Activated naive CD4-positive, alpha-beta T cell treated with anti-CD3 and anti-CD28 coated beads for 36 hours (primary cell): ENCODE measurements around the gene NOC2L. TPM values are rescaled to one million over a fixed set of nuclear protein-coding genes. Genes with fewer than 3 reads are reported as not detected.

Source experiments
- CTCF ChIA-PET: fragments of 350-600 bp; sonication (Branson Sonifier 250); formaldehyde crosslinking; loops from one replicate; lab custom pipeline; 2021; ENCODE audit warnings: antibody characterized with exemption; lab: Charles Lee
- DNase-seq: peaks from one replicate; pipeline ENCODE4 v3.0.0-alpha.2; 2020
- H3K27ac Mint-ChIP-seq: one replicate; pipeline ENCODE4 v1.8.0; 2021; ENCODE audit warnings: mild to moderate bottlenecking, mixed read lengths
- H3K27me3 Mint-ChIP-seq: one replicate; pipeline ENCODE4 v1.8.0; 2021; ENCODE audit warnings: low read depth, mixed read lengths
- H3K36me3 Mint-ChIP-seq: one replicate; pipeline ENCODE4 v1.8.0; 2021; ENCODE audit warnings: low read depth, mixed read lengths
- H3K4me1 Mint-ChIP-seq: one replicate; pipeline ENCODE4 v1.8.0; 2021; ENCODE audit warnings: low read depth, mixed read lengths
- H3K4me3 Mint-ChIP-seq: one replicate; pipeline ENCODE4 v1.8.0; 2021; ENCODE audit warnings: mild to moderate bottlenecking, moderate library complexity, mixed read lengths
- H3K9me3 Mint-ChIP-seq: one replicate; pipeline ENCODE4 v1.8.0; 2021; ENCODE audit warnings: mixed read lengths
- intact Hi-C: fragments of 100-400 bp; cut with micrococcal nuclease; formaldehyde crosslinking; loops from one replicate; pipeline ENCODE4 v1.15.1; 2023
- total RNA-seq, 2 experiments: library from RNA; stranded (reverse); gene quantifications; one replicate each; pipeline ENCODE4 v1.2.3, GENCODE V29; 2021

NOC2L gene
- total RNA-seq, 2 experiments from 2014 or later: 113 to 119 TPM

DNA sequence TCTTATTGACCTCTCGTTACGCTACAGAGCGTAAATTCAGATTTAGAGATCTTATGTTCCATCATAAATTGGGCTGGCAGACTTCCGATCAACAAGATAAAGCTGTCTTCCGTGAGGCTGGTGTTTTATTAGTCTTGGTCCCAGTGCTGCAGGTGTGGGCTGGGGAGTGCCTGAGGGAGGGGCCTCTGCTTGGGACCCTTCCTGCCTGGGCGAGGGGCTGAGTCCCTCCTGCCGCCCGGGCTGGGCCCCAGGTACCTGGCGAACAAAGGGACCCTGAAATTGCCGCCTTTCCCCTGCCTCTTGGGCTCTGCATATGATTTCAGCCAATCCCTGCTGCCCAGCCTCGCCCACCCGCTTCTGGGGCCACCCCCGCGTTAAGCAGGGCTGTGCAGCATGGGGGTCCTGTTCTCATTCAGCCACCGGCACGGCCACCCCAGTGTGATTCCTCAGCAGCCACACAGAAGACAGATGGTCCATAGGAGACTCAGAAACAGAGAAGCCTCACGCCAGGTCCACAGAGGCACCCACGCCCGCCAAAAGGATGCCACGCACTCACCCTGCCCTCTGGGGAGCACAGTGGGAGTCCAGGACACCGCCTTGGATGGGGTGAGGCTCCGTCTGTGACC, 41.5 kb downstream of the NOC2L start:
- CTCF ChIA-PET: no interaction called here
- DNase-seq: no peak
- intact Hi-C loops: no loop called here
- Mint-ChIP-seq H3K27me3 (peaks cover 33% of the 10 kb centered on the region), H3K9me3 (no peaks in the 10 kb centered on the region), H3K36me3 (no peaks in the 10 kb centered on the region), H3K27ac (no peak overlapping the region), H3K4me1 (peaks cover 10% of the 10 kb centered on the region), H3K4me3 (no peak overlapping the region)

DNA sequence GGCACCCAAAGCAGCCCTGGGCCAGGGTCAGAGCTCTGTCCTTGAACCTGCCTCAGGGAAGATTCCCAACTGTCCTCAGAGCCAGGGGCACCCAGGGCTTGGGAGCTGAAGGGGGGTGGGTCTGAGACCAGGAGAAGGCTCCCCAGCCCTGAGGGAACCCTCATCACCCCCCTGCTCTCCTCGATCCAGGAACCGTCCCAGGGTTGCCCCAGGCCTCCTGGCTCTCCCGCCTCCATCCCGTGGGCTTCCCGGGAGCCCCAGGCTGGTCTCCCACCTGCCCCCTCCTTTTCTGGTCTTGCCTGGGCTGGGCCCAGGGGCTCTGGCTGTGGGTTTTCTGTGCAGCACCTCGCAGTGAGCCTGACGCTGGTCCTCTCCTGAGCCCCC, 42.0 kb downstream of the NOC2L start:
- Mint-ChIP-seq H3K36me3 (no peaks in the 10 kb centered on the region), H3K27ac (no peak overlapping the region), H3K4me3 (no peak overlapping the region), H3K9me3 (no peaks in the 10 kb centered on the region), H3K27me3 (peaks cover 31% of the 10 kb centered on the region), H3K4me1 (peaks cover 11% of the 10 kb centered on the region)
- no peak for DNase-seq
- CTCF ChIA-PET: no interaction called here
- intact Hi-C loops: no loop called here

DNA sequence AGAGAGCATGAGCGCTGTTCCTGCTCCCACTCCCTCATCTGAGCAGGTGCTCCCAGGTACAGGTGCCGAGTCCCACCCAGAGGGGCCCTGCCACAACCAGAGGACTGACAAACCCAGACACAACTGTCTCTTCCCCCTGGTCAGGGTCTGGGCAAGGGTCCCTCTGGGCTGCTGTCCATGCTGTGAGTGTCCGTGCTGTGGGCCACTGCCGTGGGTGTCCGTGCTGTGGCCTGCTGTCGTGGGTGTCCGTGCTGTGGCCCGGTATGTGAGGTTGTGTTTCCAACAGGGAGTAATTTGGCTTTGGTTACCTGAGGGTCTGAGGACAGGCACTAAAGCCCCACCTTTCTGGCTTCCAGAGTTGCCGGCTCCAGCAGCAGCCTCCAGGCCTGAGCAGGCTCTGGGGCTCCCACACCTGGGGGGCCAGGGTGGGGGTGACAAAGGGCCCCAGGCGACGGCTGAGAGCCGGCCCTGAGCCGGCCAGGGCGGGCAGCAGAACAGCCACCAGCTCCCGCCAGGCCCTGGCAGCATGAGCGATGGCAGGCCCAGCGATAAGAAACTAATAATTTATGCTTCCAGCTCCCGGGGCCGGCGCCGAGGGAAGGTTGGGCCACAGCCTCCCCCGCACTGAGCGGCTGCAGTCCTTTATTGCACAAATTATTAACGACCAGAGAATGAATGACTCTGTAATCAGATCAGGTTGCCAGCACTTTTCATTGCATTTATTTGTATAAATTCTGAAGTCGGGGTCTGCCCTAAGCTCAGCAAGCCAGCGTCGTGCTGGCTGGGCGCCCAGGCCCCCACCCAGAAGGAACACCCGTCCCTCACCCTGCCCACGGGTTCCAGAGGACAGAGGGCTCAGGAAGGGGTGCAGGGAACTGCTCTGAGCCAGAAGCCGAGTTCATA, 42.6 kb downstream of the NOC2L start:
- no peak overlapping the region for H3K27ac Mint-ChIP-seq
- H3K27me3 Mint-ChIP-seq: peaks cover 28% of the 10 kb centered on the region
- peaks cover 8% of the 10 kb centered on the region for H3K4me1 Mint-ChIP-seq
- intact Hi-C loops: no loop called here
- no peaks in the 10 kb centered on the region for H3K9me3 Mint-ChIP-seq
- CTCF ChIA-PET: no interaction called here
- no peaks in the 10 kb centered on the region for H3K36me3 Mint-ChIP-seq
- no peak overlapping the region for H3K4me3 Mint-ChIP-seq
- DNase-seq: no peak

GRCh38 chr1:915295-916172, 43.5 kb downstream of the NOC2L start:
- Mint-ChIP-seq H3K9me3 (no peaks in the 10 kb centered on the region), H3K27ac (no peak overlapping the region), H3K27me3 (peaks cover 32% of the 10 kb centered on the region), H3K36me3 (no peaks in the 10 kb centered on the region), H3K4me3 (no peak overlapping the region), H3K4me1 (peaks cover 3% of the 10 kb centered on the region)
- CTCF ChIA-PET: no interaction called here
- intact Hi-C loops: no loop called here
- no peak for DNase-seq

DNA sequence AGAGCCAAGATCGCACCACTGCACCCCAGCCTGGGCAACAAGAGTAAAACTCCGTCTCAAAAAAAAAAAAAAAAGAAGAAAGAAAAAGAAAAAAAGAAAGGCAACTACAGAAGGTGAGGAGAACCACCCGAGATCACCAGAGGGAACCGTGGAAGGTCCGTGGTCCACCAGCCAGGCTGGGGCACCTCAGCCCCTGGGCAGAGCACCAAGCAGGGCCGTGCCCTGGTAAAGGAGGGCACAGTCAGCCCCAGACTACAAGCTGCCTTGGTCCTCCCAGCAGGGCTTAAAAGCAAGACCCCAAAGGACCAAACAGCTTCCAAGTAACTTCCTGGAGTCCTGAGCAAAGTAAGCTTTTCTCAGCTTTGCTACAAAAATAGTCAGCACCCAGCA, 44.2 kb downstream of the NOC2L start:
- Mint-ChIP-seq H3K4me1 (peaks cover 1% of the 10 kb centered on the region), H3K4me3 (no peak overlapping the region), H3K36me3 (no peaks in the 10 kb centered on the region), H3K9me3 (no peaks in the 10 kb centered on the region), H3K27me3 (peaks cover 28% of the 10 kb centered on the region), H3K27ac (no peak overlapping the region)
- DNase-seq: no peak
- CTCF ChIA-PET: no interaction called here
- intact Hi-C loops: no loop called here

- H3K27ac Mint-ChIP-seq: no peak overlapping the region
- DNase-seq: no peak
Observed at GRCh38 chr1:914131-914890, 44.7 kb downstream of the NOC2L start.

GRCh38 chr1:913491-914130, 45.4 kb downstream of the NOC2L start:
- Mint-ChIP-seq H3K36me3 (no peaks in the 10 kb centered on the region), H3K9me3 (no peaks in the 10 kb centered on the region), H3K27me3 (peaks cover 25% of the 10 kb centered on the region), H3K27ac (no peak overlapping the region), H3K4me3 (no peak overlapping the region), H3K4me1 (peaks cover 1% of the 10 kb centered on the region)
- CTCF ChIA-PET: no interaction called here
- intact Hi-C loops: no loop called here
- DNase-seq: no peak

More at GRCh38 chr1:914131-914890, 44.7 kb downstream of the NOC2L start:
- Mint-ChIP-seq H3K4me1 (peaks cover 1% of the 10 kb centered on the region), H3K27me3 (peaks cover 27% of the 10 kb centered on the region), H3K9me3 (no peaks in the 10 kb centered on the region), H3K36me3 (no peaks in the 10 kb centered on the region), H3K4me3 (no peak overlapping the region)
- CTCF ChIA-PET: no interaction called here
- intact Hi-C loops: no loop called here

- Mint-ChIP-seq H3K4me3 (no peak overlapping the region), H3K27me3 (peaks cover 25% of the 10 kb centered on the region), H3K27ac (no peak overlapping the region), H3K36me3 (no peaks in the 10 kb centered on the region), H3K9me3 (peaks cover 1% of the 10 kb centered on the region), H3K4me1 (peaks cover 1% of the 10 kb centered on the region)
- CTCF ChIA-PET: no interaction called here
- no peak for DNase-seq
- intact Hi-C loops: no loop called here
Observed at GRCh38 chr1:912740-913301, 46.2 kb downstream of the NOC2L start.

DNA sequence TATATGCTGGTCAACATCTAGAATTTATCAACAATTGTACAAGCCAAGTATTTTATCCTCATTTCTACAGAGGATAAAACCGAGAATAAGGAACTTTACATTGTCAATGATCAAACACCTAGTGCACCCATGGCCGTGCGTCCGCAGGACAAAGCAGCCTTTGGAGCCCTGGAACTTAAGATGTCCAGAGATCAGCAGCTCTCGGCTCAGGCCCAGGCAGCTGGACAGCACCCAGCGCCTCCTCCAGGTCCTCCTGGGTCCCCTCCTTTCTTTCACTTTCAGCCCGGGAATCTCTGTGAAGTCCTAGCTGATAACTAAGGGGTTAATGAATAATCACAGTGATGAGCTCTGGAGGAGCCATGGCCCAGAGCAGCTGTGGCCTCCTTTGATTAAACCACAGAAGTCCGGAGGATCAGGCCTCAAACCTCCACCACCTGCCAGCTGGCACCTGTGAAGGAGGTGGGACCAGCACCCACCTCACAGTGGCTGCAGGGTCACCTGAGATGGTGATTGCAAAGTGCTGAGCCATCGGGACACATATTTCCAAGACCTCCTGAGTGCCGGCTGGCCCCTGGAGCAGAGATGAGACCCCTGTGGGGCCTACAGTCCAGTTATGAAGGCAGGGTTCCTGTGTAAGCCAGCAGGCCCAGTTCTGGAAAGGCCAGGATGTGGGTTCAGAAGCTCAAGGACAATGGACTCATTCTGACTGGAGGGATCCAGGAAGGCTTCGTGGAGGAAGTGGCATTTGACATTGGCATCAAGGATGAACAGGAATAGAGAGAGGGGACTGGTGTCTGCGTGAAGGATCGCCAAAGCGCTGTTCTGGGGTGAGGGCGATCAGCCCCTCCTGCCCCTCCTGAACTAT, 46.9 kb downstream of the NOC2L start:
- peaks cover 1% of the 10 kb centered on the region for H3K4me1 Mint-ChIP-seq
- CTCF ChIA-PET: interaction anchor here (0.9 kb wide), 1 partner anchor 11 kb away, joined by 3 read pairs; no protein-coding TSS in a partner anchor
- H3K9me3 Mint-ChIP-seq: peaks cover 1% of the 10 kb centered on the region
- H3K27me3 Mint-ChIP-seq: peaks cover 29% of the 10 kb centered on the region
- peak; percentile 3 for DNase-seq
- H3K27ac Mint-ChIP-seq: no peak overlapping the region
- no peak overlapping the region for H3K4me3 Mint-ChIP-seq
- no peaks in the 10 kb centered on the region for H3K36me3 Mint-ChIP-seq
- intact Hi-C loops: no loop called here

- H3K4me3 Mint-ChIP-seq: no peak overlapping the region
- peak; percentile 11 for DNase-seq
- intact Hi-C loops: no loop called here
- CTCF ChIA-PET: interaction anchor here (0.6 kb wide), 1 partner anchor 65 kb away, joined by 3 read pairs; no protein-coding TSS in a partner anchor
- peaks cover 1% of the 10 kb centered on the region for H3K4me1 Mint-ChIP-seq
- peaks cover 1% of the 10 kb centered on the region for H3K9me3 Mint-ChIP-seq
- no peak overlapping the region for H3K27ac Mint-ChIP-seq
- no peaks in the 10 kb centered on the region for H3K36me3 Mint-ChIP-seq
- peaks cover 39% of the 10 kb centered on the region for H3K27me3 Mint-ChIP-seq
Observed at GRCh38 chr1:910881-911721, 48.0 kb downstream of the NOC2L start.
